Sigmoid colon (tissue), 7 donors: ENCODE measurements around the gene PLEKHH3. TPM values are rescaled to one million over a fixed set of nuclear protein-coding genes. Genes with fewer than 3 reads are reported as not detected.

Experiments
- DNase-seq: peaks from one replicate; pipeline ENCODE4 v3.0.0-alpha.2; 2019
- H3K27ac ChIP-seq, 4 donors: fragments of 200-600 bp; sonication (generic); one replicate each; pipeline ENCODE4 v1.5.1; 2016 to 2019; ENCODE audit warnings: mild to moderate bottlenecking in 1 of 4
- H3K27me3 ChIP-seq, 3 donors: fragments of 200-600 bp; sonication (generic); one replicate each; pipeline ENCODE4 v1.5.1; 2019; ENCODE audit warnings: mild to moderate bottlenecking in 1 of 3
- H3K36me3 ChIP-seq, 4 donors: fragments of 200-600 bp; sonication (generic); one replicate each; pipeline ENCODE4 v1.5.1; 2016 to 2019
- H3K4me1 ChIP-seq, 4 donors: fragments of 200-600 bp; sonication (generic); one replicate each; pipeline ENCODE4 v1.5.1; 2017 to 2019
- H3K4me3 ChIP-seq, 4 donors: fragments of 200-600 bp; sonication (generic); one replicate each; pipeline ENCODE4 v1.5.1; 2017 to 2019; ENCODE audit warnings: mild to moderate bottlenecking in 2 of 4, moderate library complexity in 1 of 4
- H3K9me3 ChIP-seq, 4 donors: fragments of 200-600 bp in 3 of 4; sonication (generic) in 3 of 4; one replicate each; pipeline versions ENCODE4 v1.5.1 to v1.6.1; 2013 to 2019
- EP300 ChIP-seq, 4 donors: sonication (generic); formaldehyde crosslinking; IDR thresholded peaks; one replicate each; pipeline ENCODE4 v1.6.1; 2017; ENCODE audit warnings: antibody characterized with exemption in 4 of 4
- POLR2A ChIP-seq, 2 donors: fragments of 450-650 bp; IDR thresholded peaks; one replicate each; pipeline ENCODE4 v1.6.1; 2016; ENCODE audit warnings: antibody characterized with exemption in 2 of 2, mild to moderate bottlenecking in 2 of 2, moderate library complexity in 2 of 2
- POLR2AphosphoS5 ChIP-seq, 4 donors: sonication (generic); formaldehyde crosslinking; IDR thresholded peaks; one replicate each; pipeline ENCODE4 v1.6.1; 2017; ENCODE audit warnings: antibody characterized with exemption in 4 of 4
- WGBS, 2 donors: extraction: QIAGEN DNeasy Blood & Tissue Kit; methylation state at CpG; one replicate each; pipeline ENCODE4 v1.1.7; 2013; 5-methylcytosine and 5-hydroxymethylcytosine counted together
- intact Hi-C: fragments of 100-400 bp; cut with DNase I; formaldehyde crosslinking; loops from one replicate; pipeline ENCODE4 v1.15.1; 2023
- polyA plus RNA-seq, 3 donors: library from polyadenylated mRNA; stranded (reverse); fragments of 200-250 nt; gene quantifications; one replicate each; pipeline ENCODE4 v1.2.3, GENCODE V29; 2013
- small RNA-seq, 3 donors: library from RNA; depleted of rRNA; stranded (forward); fragments of <200 nt; gene quantifications; one replicate each; pipeline ENCODE3, GENCODE V24; 2016
- total RNA-seq, 4 donors: library from RNA; depleted of rRNA; stranded (reverse); fragments of >200 nt; gene quantifications; one replicate each; pipeline ENCODE4 v1.1.0, GENCODE V29; 2016
- TF ChIP-seq, protein P1 (sequence below), 4 experiments: fragments of 450-650 bp in 3 of 4; fragments of 200-600 bp in 1 of 4; IDR thresholded peaks; one replicate each; pipeline ENCODE4 v1.5.1; 2016 to 2019; ENCODE audit warnings: antibody characterized with exemption in 4 of 4, mild to moderate bottlenecking in 3 of 4, moderate library complexity in 2 of 4
- donor health status: healthy with polysubstance abuse.
- donor health status: Bipolar disorder and iron deficiency.
- donor health status: healthy.

The PLEKHH3 gene
- total and polyA plus RNA-seq, 7 donors, result 4.4 to 25.2 (median 14.7) TPM

DNA sequence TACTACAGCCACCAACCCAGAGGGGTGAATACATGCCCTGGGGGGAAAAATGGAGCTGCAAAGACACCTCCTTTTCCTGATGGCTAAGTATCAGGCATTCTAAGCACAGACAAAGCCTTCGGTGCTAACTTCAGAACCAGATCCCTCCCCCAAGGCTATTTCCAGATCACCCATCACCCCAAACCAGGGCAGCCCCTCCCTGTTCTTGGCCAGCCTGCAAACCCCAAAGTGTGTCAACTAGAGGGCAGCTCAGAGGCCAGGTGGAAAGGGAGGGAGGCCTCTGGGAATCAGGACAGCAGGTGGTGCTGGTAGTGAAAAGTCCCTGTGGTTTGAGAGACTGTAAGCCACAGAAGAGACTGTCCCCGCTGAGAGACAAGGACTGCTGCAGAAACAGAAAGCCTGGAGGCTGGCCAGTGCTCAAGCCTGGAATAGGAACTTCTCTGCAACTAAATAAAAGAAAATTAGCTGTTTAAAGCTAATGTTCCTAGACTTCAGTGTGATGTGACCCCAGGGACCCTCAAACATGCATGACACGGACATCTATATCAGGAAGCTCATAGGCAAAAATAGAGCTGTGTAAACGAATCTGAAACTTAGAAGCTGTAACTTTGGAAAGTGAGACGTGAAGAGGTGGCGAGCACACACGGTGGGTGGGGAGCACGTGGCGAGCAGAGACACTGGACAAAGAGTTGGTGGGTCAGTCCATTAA, 58.2 kb downstream of the PLEKHH3 start:
- no peaks in the 10 kb centered on the region for H3K27me3 ChIP-seq
- H3K27ac ChIP-seq, result peak overlapping the region in 1 of 4 donors; percentile 25
- peaks cover 6 to 27% (median 20%) of the 10 kb centered on the region in 4 donors for H3K36me3 ChIP-seq
- intact Hi-C loops, result no loop called here
- no peak for TF ChIP-seq EP300 (IDR thresholded peaks at IDR 0.05)
- TF ChIP-seq POLR2A (IDR thresholded peaks at IDR 0.05), result no peak
- TF ChIP-seq POLR2AphosphoS5 (IDR thresholded peaks at IDR 0.05), result no peak
- TF ChIP-seq, protein P1, sequence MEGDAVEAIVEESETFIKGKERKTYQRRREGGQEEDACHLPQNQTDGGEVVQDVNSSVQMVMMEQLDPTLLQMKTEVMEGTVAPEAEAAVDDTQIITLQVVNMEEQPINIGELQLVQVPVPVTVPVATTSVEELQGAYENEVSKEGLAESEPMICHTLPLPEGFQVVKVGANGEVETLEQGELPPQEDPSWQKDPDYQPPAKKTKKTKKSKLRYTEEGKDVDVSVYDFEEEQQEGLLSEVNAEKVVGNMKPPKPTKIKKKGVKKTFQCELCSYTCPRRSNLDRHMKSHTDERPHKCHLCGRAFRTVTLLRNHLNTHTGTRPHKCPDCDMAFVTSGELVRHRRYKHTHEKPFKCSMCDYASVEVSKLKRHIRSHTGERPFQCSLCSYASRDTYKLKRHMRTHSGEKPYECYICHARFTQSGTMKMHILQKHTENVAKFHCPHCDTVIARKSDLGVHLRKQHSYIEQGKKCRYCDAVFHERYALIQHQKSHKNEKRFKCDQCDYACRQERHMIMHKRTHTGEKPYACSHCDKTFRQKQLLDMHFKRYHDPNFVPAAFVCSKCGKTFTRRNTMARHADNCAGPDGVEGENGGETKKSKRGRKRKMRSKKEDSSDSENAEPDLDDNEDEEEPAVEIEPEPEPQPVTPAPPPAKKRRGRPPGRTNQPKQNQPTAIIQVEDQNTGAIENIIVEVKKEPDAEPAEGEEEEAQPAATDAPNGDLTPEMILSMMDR (IDR thresholded peaks at IDR 0.05), result peak in 1 of 4 experiments; percentile 9
- H3K9me3 ChIP-seq, result no peaks in the 10 kb centered on the region
- H3K4me3 ChIP-seq, result no peak overlapping the region
- H3K4me1 ChIP-seq, result peaks cover 0 to 15% (median 13%) of the 10 kb centered on the region in 4 donors
- WGBS, 2 donors, result 30 to 39% methylated on average over 9 of the region's 9 CpGs
- DNase-seq, result no peak

DNA sequence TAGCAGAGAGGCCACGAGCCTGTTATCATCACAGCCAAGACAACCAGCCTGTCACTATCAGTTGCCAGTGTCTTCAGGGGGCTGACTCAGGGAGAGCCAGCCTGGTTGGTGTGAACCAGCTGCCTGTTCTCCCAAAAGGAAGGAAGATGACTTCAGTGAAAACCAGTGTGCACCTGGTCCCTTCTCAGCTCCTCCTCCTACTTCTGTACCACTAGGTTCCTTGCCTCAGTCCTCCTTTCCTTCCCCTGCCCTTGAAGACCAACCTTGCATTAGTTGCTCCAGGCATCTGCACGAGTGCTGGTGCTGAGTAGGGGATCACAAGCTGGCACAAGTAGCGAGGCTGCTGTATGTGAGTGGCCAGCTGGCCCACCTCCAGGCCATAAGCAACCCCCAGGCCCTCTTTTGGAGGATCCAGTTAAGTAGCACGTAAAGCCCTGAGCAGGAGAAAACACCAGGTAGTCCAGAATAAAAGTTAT, 58.8 kb downstream of the PLEKHH3 start:
- no peaks in the 10 kb centered on the region for H3K27me3 ChIP-seq
- intact Hi-C loops, result no loop called here
- WGBS, 2 donors, result 73 to 76% methylated on average over 4 of the region's 4 CpGs
- peaks cover 0 to 15% (median 13%) of the 10 kb centered on the region in 4 donors for H3K4me1 ChIP-seq
- H3K27ac ChIP-seq, result peak overlapping the region in 1 of 4 donors; percentile 25
- peaks cover 6 to 33% (median 24%) of the 10 kb centered on the region in 4 donors for H3K36me3 ChIP-seq
- H3K9me3 ChIP-seq, result no peaks in the 10 kb centered on the region
- DNase-seq, result no peak
- no peak for TF ChIP-seq POLR2A (IDR thresholded peaks at IDR 0.05)
- no peak for TF ChIP-seq POLR2AphosphoS5 (IDR thresholded peaks at IDR 0.05)
- TF ChIP-seq, protein P1 (IDR thresholded peaks at IDR 0.05), result no peak
- TF ChIP-seq EP300 (IDR thresholded peaks at IDR 0.05), result no peak
- H3K4me3 ChIP-seq, result no peak overlapping the region

Small RNA genes within 50 kb of the gene (small RNA-seq; reads per million reads assigned to genes)
- 0 to 0.58 (median 0.11) reads per million in 3 donors for gene MIR6780A

Other genes starting within 250 kb of the PLEKHH3 start
- 10 to 100 TPM; 36.0 to 96.1 (median 51.2) TPM for gene ATP6V0A1, start 218.1 kb downstream of the PLEKHH3 start, total RNA-seq
- 10 to 100 TPM; 11.6 to 53.1 (median 16.2) TPM for gene ATP6V0A1, start 218.1 kb downstream of the PLEKHH3 start, polyA plus RNA-seq
- gene NAGLU, start 140.8 kb downstream of the PLEKHH3 start, total RNA-seq, result 10 to 100 TPM; 35.2 to 52.6 (median 45.0) TPM
- 10 to 100 TPM in 2 of 3 donors, 1 to 10 TPM in 1; 9.7 to 33.2 (median 12.6) TPM for gene NAGLU, start 140.8 kb downstream of the PLEKHH3 start, polyA plus RNA-seq
- gene HSD17B1, start 124.1 kb downstream of the PLEKHH3 start, total RNA-seq, result 1 to 10 TPM in 2 of 4 donors, under 1 TPM in 2; 0.16 to 5.3 (median 0.86) TPM
- gene HSD17B1, start 124.1 kb downstream of the PLEKHH3 start, polyA plus RNA-seq, result 1 to 10 TPM; 1.2 to 1.7 (median 1.4) TPM
- gene COASY, start 114.8 kb downstream of the PLEKHH3 start, total RNA-seq, result 10 to 100 TPM; 14.3 to 17.5 (median 16.3) TPM
- 10 to 100 TPM; 48.0 to 98.9 (median 80.7) TPM for gene COASY, start 114.8 kb downstream of the PLEKHH3 start, polyA plus RNA-seq
- 10 to 100 TPM; 24.7 to 50.5 (median 30.8) TPM for gene MLX, start 109.9 kb downstream of the PLEKHH3 start, total RNA-seq
- 100 to 1,000 TPM in 1 of 3 donors, 10 to 100 TPM in 2; 77.1 to 129 (median 97.9) TPM for gene MLX, start 109.9 kb downstream of the PLEKHH3 start, polyA plus RNA-seq
- gene PSMC3IP, start 99.3 kb downstream of the PLEKHH3 start, total RNA-seq, result 10 to 100 TPM in 1 of 4 donors, 1 to 10 TPM in 3; 4.6 to 10.3 (median 5.7) TPM
- gene PSMC3IP, start 99.3 kb downstream of the PLEKHH3 start, polyA plus RNA-seq, result 1 to 10 TPM; 2.3 to 5.8 (median 2.4) TPM
- gene RETREG3, start 67.6 kb downstream of the PLEKHH3 start, total RNA-seq, result 10 to 100 TPM; 47.1 to 82.0 (median 53.7) TPM
- gene RETREG3, start 67.6 kb downstream of the PLEKHH3 start, polyA plus RNA-seq, result 10 to 100 TPM in 1 of 3 donors, 1 to 10 TPM in 2; 7.2 to 28.4 (median 7.4) TPM
- gene TUBG1, start 67.3 kb downstream of the PLEKHH3 start, total RNA-seq, result 10 to 100 TPM; 22.1 to 35.0 (median 23.9) TPM
- gene TUBG1, start 67.3 kb downstream of the PLEKHH3 start, polyA plus RNA-seq, result 10 to 100 TPM; 16.2 to 39.2 (median 30.3) TPM
- gene TUBG2, start 17.7 kb downstream of the PLEKHH3 start, total RNA-seq, result 10 to 100 TPM; 28.0 to 57.3 (median 33.6) TPM
- 1 to 10 TPM; 1.2 to 6.6 (median 4.2) TPM for gene TUBG2, start 17.7 kb downstream of the PLEKHH3 start, polyA plus RNA-seq
- 1 to 10 TPM; 2.3 to 9.2 (median 3.5) TPM for gene CCR10, start 4.8 kb upstream of the PLEKHH3 start, total RNA-seq
- 1 to 10 TPM in 1 of 3 donors, not detected in 2; 1.2 TPM for gene CCR10, start 4.8 kb upstream of the PLEKHH3 start, polyA plus RNA-seq
- gene CNTNAP1, start 5.5 kb upstream of the PLEKHH3 start, total RNA-seq, result 10 to 100 TPM in 3 of 4 donors, 1 to 10 TPM in 1; 7.4 to 46.8 (median 14.9) TPM
- 1 to 10 TPM in 1 of 3 donors, under 1 TPM in 2; under 0.01 to 7.7 (median 0.23) TPM for gene CNTNAP1, start 5.5 kb upstream of the PLEKHH3 start, polyA plus RNA-seq
- 10 to 100 TPM; 41.5 to 68.1 (median 42.3) TPM for gene EZH1, start 68.0 kb upstream of the PLEKHH3 start, total RNA-seq
- 10 to 100 TPM in 1 of 3 donors, 1 to 10 TPM in 2; 5.3 to 24.1 (median 6.6) TPM for gene EZH1, start 68.0 kb upstream of the PLEKHH3 start, polyA plus RNA-seq
- gene RAMP2, start 84.2 kb upstream of the PLEKHH3 start, total RNA-seq, result 10 to 100 TPM; 11.2 to 26.6 (median 18.4) TPM
- gene RAMP2, start 84.2 kb upstream of the PLEKHH3 start, polyA plus RNA-seq, result 10 to 100 TPM in 2 of 3 donors, 1 to 10 TPM in 1; 2.3 to 21.0 (median 16.7) TPM
- gene VPS25, start 96.5 kb upstream of the PLEKHH3 start, total RNA-seq, result 10 to 100 TPM; 27.1 to 40.3 (median 37.3) TPM
- 100 to 1,000 TPM; 103 to 135 (median 105) TPM for gene VPS25, start 96.5 kb upstream of the PLEKHH3 start, polyA plus RNA-seq
- under 1 TPM in 1 of 4 donors, not detected in 3; 0.28 TPM for gene WNK4, start 103.6 kb upstream of the PLEKHH3 start, total RNA-seq
- 10 to 100 TPM; 13.2 to 14.4 (median 14.0) TPM for gene WNK4, start 103.6 kb upstream of the PLEKHH3 start, polyA plus RNA-seq
- gene COA3, start 121.7 kb upstream of the PLEKHH3 start, total RNA-seq, result 100 to 1,000 TPM in 1 of 4 donors, 10 to 100 TPM in 3; 73.4 to 100 (median 98.2) TPM
- gene COA3, start 121.7 kb upstream of the PLEKHH3 start, polyA plus RNA-seq, result 100 to 1,000 TPM; 282 to 382 (median 295) TPM
- gene CNTD1, start 121.9 kb upstream of the PLEKHH3 start, total RNA-seq, result under 1 TPM in 1 of 4 donors, not detected in 3; 0.33 TPM
- 1 to 10 TPM in 2 of 3 donors, under 1 TPM in 1; 0.42 to 7.2 (median 4.2) TPM for gene CNTD1, start 121.9 kb upstream of the PLEKHH3 start, polyA plus RNA-seq
- gene BECN1, start 147.3 kb upstream of the PLEKHH3 start, total RNA-seq, result 100 to 1,000 TPM; 139 to 215 (median 161) TPM
- 100 to 1,000 TPM in 2 of 3 donors, 10 to 100 TPM in 1; 98.8 to 141 (median 131) TPM for gene BECN1, start 147.3 kb upstream of the PLEKHH3 start, polyA plus RNA-seq
- gene PSME3, start 156.4 kb upstream of the PLEKHH3 start, total RNA-seq, result 10 to 100 TPM; 34.3 to 69.1 (median 57.5) TPM
- 10 to 100 TPM; 59.5 to 94.9 (median 69.4) TPM for gene PSME3, start 156.4 kb upstream of the PLEKHH3 start, polyA plus RNA-seq
- gene AOC2, start 167.6 kb upstream of the PLEKHH3 start, total RNA-seq, result 1 to 10 TPM; 1.2 to 2.1 (median 1.4) TPM
- 1 to 10 TPM in 1 of 3 donors, not detected in 2; 1.2 TPM for gene AOC2, start 167.6 kb upstream of the PLEKHH3 start, polyA plus RNA-seq
- gene AOC3, start 174.2 kb upstream of the PLEKHH3 start, total RNA-seq, result 100 to 1,000 TPM in 2 of 4 donors, 10 to 100 TPM in 2; 58.1 to 227 (median 107) TPM
- gene AOC3, start 174.2 kb upstream of the PLEKHH3 start, polyA plus RNA-seq, result 10 to 100 TPM in 1 of 3 donors, 1 to 10 TPM in 2; 3.5 to 32.7 (median 5.4) TPM
- gene G6PC1, start 223.8 kb upstream of the PLEKHH3 start, total RNA-seq, result not detected
- gene G6PC1, start 223.8 kb upstream of the PLEKHH3 start, polyA plus RNA-seq, result under 1 TPM in 1 of 3 donors, not detected in 2; 0.23 TPM